GM19397 (cell line): Measurements from ENCODE around the gene PDE5A.
"Not testable (repeated sequence)": the region's sequence is repeated elsewhere in the genome, so short reads cannot be mapped to it uniquely, and the experiment has no call there.

Experiments used
- ATAC-seq: cut with Tn5 transposase; IDR thresholded peaks from one replicate; pipeline ENCODE4 v1.9.1; 2021; ENCODE audit warnings: mild to moderate bottlenecking, moderate library complexity; ENCODE audit not compliant: unreplicated experiment

PDE5A gene

GRCh38 chr4:119478446-119479179 lies 150.0 kb downstream of the PDE5A start:
- ATAC-seq, result no peak

GRCh38 chr4:119477412-119478053 lies 151.1 kb downstream of the PDE5A start:
- ATAC-seq, result no peak

- ATAC-seq, result no peak
These were observed 157.3 kb downstream of the PDE5A start for GRCh38 chr4:119471259-119471658.

- not testable (repeated sequence) for ATAC-seq
These were observed 157.9 kb downstream of the PDE5A start for GRCh38 chr4:119470737-119471063.

GRCh38 chr4:119470021-119470736 lies 158.4 kb downstream of the PDE5A start:
- ATAC-seq, result not testable (repeated sequence)

GRCh38 chr4:119469039-119469438 lies 159.6 kb downstream of the PDE5A start:
- ATAC-seq, result not testable (repeated sequence)

- not testable (repeated sequence) for ATAC-seq
These were observed 165.9 kb downstream of the PDE5A start for GRCh38 chr4:119462733-119463132.

- not testable (repeated sequence) for ATAC-seq
These were observed 172.9 kb downstream of the PDE5A start for GRCh38 chr4:119455734-119456133.

- peak; percentile 100 for ATAC-seq
These were observed 173.9 kb downstream of the PDE5A start for GRCh38 chr4:119454491-119455270.

GRCh38 chr4:119454151-119454490 lies 174.5 kb downstream of the PDE5A start:
- ATAC-seq, result peak; percentile 10

- not testable (repeated sequence) for ATAC-seq
These were observed 175.3 kb downstream of the PDE5A start for GRCh38 chr4:119453286-119453685.

GRCh38 chr4:119449851-119450250 lies 178.8 kb downstream of the PDE5A start:
- ATAC-seq, result not testable (repeated sequence)
